Pulmonary artery endothelial cell (primary cell): ENCODE measurements around the gene ARG1. TPM values are rescaled to one million over a fixed set of nuclear protein-coding genes. Genes with fewer than 3 reads are reported as not detected.
A peak's percentile ranks its signal among the peaks of the same experiment; 100 is the strongest.

ENCODE experiments used
- DNase-seq: peaks from one replicate; pipeline ENCODE4 v3.0.0-alpha.2; 2011; ENCODE audit warnings: low read depth, low spot score
- total RNA-seq: library from RNA; depleted of rRNA; stranded (reverse); fragments of >200 nt; gene quantifications from 2 replicates; pipeline ENCODE4 v1.2.3, GENCODE V29; 2014

ARG1 gene
- total RNA-seq, 1 donor from 2014 or later: not detected

DNA sequence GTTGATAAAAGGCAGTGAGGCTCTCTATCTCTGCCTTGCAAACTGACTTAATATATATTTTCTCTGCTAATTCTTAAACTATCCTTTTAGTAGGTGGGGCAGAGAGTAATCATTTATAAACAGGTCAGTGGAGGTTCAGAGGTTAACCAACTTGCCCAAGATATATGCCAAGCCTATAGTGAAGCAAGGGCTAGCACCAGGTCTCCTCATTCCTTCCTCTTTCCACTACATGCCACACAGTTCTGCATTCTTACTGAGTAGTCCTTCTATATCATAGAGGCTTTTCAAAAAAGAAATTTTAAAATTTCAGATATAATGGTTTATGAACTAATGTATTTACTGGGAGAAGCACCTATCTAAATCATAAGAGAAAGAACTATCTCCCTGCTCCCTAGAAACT lies 8.5 kb downstream of the ARG1 start:
- DNase-seq: no peak

DNA sequence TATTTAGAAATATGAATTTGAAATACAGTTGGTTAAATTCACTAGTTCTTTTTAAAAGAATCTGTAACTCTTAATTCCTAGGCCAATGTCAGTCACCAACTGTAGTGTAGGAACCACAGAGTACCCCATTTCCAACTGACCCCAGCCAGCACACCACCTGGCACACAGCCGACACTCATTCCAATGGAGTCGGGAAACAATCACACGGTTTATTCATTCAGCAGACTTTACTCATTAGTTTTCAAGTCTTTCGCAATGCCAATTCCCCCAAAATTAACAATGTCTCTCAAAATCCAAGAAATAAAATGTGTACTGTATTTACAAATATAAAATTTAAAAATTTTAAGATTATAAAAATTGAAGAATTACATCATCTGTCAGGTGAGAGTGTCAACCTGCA lies 13.5 kb downstream of the ARG1 start:
- DNase-seq: no peak

DNA sequence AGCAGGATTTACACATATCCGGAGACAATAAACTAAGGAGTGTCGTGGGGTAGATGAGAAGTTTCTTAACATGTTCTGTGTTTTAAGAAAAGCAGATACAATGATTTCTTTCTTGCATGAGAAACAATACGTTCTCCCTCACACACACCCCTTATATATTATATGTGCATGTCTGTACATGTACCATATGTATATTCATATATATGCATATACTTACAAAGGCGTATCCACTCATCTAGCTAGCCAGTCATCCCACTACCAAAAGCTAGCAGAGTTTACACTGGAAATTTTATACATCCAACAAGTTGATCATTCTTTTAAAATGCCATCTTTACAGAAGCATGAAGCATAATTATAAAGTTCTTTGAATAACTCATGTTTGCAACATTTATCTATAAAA lies 14.9 kb downstream of the ARG1 start:
- no peak for DNase-seq

DNA sequence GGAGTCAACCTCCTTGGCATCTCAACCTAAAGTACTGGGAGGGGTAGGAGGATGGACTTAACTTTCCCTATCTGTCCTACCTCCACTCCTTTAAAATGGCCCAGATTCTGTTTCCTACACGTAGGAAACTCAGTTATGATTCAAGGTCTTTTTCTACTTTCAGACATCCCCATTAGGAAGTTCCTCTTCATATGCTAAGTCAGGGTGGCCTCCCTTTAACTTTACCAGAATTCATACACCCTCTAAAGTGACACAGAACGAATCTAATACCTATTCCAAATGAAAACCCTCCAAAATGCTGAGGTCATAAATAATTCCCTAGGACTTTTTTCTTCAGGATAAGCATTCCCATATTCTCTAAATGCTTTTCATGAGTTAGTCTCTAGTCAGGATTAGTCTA lies 15.6 kb downstream of the ARG1 start:
- DNase-seq: no peak

DNA sequence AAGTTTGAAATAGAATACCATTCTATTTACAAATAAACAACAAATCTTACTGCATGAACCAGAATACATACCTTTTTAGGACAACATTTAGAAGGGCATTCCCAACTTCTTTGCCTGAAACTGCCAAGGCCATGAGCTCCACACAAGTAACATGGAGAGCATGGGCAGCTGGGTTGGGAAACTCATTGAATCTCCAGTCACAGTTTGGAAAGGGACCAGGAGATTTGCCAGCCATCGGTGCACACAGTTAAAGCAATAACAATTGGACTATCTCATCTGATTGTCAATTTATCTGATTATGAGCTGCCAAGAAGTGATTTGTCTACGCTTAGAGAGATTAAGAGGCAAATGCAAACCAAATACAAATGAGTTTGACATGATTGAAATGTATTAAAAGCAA lies 19.9 kb downstream of the ARG1 start:
- DNase-seq: no peak

DNA sequence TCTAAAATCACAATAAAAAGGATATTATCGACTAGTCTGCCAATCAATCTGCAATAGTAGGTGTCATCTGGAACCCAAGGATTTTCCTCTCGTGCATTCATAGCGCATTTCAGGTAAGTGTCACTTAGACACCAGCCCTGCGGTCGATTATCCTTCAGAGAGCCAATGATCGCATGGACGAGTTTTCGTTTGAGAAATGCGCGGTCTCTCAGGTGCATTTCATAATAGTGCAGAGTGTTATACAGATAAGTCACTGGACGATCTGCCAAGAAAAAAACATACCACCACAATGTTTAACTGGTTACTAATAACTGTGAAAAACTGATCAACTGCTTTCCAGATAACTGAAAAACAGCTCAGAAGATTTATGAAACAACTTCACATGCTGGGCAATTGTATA lies 21.0 kb downstream of the ARG1 start:
- DNase-seq: no peak

DNA sequence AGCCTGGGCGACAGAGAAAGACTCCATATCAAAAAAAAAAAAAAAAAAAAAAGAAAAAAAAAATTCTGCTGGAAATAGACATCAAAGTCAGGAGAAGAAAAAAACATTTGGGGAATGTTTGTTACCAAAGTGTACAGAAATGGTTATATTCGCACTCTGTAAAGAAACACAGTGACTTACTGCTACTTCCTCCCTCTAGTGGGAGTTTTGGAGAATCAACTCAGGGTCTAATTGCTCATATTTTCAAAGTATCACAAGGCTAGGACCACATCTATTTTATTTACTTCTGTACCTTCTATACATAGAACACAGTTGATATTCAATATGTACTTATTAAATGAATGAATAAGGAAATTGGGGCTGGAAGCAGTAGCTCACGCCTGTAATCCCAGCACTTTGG lies 24.4 kb downstream of the ARG1 start:
- DNase-seq: no peak

DNA sequence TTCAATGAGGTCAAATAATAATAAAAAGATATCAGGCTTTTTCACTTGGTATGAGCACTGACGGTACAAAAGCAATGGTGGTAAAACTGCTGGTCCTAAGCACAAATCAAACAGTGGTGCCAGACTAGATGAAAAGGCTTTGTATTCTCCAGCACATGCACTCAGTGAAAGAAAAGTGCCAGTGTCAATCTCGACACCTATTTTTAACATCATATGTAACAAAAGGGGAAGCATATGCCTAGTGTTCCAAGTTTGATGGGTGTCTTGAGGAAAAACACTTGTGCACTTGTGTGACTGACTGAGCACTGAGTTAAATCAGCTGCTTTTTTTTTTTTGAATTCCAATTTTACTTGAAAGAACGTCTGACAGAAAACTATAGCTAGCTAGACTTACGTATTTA lies 27.7 kb downstream of the ARG1 start:
- no peak for DNase-seq

DNA sequence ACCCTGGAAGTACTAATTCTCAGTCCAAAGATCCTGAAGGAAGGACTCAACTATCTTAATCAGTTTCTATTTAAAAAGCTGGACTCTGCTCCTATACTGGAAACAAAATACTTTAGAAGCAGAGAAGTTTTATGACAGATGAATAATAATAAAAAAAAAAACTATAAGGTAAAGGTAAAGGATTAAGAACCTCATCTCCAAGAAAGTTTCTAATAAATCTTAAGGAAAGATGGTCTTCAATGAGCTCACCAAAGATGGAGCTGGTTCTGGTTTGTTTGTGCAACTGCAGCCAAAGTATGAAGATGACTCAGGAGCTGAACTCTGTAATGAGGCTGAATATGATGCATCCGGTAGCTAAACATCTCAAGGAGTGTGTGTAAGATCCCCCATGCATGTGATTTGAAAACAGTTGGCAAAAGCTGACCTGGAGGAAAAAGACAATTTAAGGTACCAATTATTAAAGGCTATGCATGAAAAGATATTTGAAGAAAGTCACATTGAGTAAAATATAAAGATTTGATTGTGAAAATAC lies 29.8 kb downstream of the ARG1 start:
- DNase-seq: no peak

DNA sequence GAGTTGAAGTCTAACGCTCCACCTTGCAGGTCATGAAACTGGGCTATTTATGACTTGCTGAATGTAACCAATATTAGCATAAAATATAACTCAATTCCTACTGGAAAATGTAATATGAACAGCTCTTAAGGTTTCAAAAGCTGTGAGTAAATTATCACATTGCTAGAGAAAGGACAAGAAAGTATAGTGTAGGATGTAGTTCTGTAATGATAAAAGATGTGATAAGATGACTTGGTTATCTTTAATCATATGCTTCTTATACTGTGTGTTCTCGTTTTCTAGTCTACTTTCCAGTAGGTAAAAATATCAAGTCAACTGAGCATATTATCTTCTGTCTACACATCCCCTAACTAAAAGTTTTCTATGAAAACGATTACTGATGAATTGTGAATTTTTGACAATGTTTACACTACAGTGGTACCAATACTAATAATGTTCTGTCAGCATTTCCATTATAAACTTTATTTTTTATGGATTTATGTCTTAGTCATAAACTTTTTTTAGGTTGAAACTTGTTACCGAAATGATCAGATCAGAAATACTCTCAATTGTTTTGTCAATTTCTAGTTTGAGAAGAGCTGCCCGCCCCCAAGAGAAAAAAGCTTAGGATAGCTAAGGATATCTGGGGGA lies 40.4 kb downstream of the ARG1 start:
- no peak for DNase-seq

DNA sequence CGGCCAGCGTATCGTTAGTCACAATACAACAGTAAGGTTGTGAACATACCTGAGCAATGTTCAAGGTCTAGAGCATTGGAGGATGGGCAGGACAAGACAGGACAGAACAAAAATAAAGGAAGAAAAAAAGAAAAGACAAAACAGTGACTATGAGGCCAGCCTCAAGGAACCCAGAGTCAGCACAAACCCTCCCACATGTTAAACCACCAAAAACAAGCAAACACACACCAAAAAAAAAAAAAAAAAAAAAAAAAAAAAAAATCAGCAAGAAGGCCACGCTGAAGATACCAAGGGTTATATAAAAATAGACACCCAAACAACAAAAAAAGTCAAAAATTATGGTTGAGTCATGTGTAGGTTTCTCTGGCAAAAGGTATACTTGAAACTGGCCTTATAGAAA lies 42.2 kb downstream of the ARG1 start:
- no peak for DNase-seq

DNA sequence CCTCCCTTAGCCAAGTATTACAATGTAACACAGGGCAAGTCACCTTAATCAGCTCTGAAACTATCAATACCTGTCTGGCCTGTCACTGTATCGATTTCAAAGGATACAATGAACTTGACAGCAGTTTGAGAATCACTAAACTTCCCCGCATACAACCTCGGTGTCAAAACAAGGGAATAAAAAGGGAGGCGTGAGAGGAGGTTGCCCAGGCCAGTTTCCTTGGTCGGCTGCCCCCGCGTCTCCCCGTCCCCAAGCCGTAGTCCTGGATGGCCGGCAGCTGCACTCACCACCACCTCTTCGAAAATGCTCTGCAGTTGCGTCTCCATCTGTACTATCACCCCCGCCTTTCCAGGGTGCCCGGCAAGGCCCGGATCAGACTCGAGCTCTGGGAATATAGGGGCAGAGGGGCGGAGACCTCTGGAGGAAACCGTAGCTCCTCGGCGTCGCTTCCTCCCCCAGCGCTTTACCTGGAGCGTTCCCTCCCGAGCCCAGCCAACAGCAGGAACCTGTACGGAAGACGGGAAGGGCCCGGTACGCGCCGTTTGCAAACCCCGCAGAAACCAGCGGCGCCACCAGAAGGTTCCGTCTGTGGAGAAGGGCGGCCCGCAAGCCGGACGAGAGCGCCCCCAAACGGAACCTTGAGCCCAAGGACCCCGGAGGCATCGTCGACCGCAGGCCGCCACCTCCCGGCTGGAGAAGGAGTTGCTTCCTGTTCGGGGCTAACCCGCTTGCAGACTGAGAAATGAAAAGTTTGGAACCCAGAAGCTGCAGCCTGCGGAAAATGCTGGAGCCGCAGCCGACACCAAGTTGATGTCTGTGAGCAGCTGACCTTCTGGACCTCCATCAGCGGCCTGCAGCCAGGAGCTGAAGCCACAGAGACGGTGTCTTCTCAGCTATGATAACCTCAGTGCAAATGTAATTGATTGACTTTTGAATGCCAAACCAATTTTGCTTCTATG lies 55.0 kb downstream of the ARG1 start, which contains the start of gene MED23:
MED23 (minus strand) TSS at position 519 of the 959 bp plus-strand sequence; CDS start at position 326, 193 bp downstream.
- peak; percentile 77 for DNase-seq

DNA sequence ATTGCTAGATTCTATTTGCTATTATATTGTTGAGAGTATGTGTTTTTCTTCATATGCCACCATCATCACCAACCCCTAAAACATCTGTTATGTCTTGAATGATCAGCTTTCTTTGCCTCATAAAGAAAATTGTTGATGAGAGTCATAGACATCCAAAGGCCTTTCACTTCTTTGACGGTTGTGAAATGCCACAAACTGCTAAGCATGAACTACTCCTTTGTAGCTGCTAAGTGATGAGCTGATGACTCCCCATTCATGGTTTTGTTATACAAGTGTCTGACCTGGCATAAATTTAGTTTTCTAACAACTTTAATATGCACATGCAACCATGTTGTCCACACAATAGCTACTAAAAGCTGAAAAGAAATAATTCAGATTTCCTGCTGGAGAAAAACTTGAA lies 55.7 kb downstream of the ARG1 start:
- no peak for DNase-seq

DNA sequence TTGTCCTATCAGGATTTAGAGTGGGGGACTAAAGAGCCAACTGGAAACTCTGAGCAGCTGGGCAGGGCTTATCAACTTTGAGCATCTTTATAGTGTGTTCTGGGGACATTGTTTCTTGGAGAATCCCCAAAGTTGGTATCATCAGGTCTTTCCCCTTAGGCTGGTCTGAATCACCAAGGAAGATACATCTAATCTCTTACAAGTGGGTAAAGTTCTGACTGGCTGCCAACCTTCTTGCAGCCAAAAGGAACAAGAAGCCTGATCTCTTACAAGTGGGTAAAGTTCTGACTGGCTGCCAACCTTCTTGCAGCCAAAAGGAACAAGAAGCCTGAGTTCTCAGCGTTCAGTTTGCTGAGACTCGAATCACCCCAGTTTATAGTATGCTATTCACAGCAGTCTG lies 56.6 kb downstream of the ARG1 start:
- no peak for DNase-seq

DNA sequence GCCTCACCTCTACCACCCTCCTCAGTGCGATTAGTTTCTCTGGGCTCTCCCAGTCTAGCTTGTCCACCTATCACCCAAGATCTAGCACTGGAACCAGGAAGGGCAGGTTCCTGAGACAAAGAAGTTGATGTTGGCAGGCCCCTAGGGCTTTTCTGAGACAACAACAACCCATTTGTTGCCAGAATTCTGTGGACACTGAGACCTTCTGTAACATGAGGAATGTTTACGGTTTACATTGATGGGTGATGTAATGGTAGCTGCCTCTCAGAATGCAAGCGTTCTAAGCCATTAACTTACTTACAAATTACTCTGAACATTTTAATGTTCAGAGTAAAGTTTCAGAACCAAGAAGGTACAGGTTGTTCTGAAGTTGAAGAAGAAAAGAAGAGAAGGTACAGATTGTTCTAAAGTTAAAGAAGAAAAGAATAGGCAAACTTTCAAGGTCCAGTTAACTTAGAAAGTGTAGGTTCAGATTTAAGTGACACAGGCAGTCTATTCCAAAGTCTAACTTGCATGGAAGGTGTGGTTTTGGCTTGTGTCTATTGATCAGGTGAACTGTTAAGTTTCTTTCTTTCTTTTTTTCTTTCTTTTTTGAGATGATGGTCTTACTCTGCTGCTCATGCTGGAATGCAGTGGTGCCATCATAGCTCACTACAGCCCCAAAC lies 58.7 kb downstream of the ARG1 start:
- no peak for DNase-seq

Other genes with a start within 250 kb of the ARG1 start
- gene MED23, start 55.0 kb downstream of the ARG1 start, total RNA-seq: 30.3 and 37.4 TPM in 2 replicates
- gene ENPP3, start 64.1 kb downstream of the ARG1 start, total RNA-seq: under 0.01 and 0.04 TPM in 2 replicates
- not detected in 2 replicates for gene OR2A4, start 128.2 kb downstream of the ARG1 start, total RNA-seq
- gene CTAGE9, start 137.8 kb downstream of the ARG1 start, total RNA-seq: not detected in 2 replicates
- 2.5 and 2.6 TPM in 2 replicates for gene ENPP1, start 234.8 kb downstream of the ARG1 start, total RNA-seq